Amygdala (tissue), 56 donors: ENCODE data around the gene CD24.
A peak's percentile ranks its signal among the peaks of the same experiment; 100 is the strongest.
"Not testable (repeated sequence)": the region's sequence is repeated elsewhere in the genome, so short reads cannot be mapped to it uniquely, and the experiment has no call there.

Experiments used
- DNase-seq, 56 donors: peaks; one replicate each; lab custom pipeline; 2025; lab: John Stamatoyannopoulos, UW

The CD24 gene

DNA sequence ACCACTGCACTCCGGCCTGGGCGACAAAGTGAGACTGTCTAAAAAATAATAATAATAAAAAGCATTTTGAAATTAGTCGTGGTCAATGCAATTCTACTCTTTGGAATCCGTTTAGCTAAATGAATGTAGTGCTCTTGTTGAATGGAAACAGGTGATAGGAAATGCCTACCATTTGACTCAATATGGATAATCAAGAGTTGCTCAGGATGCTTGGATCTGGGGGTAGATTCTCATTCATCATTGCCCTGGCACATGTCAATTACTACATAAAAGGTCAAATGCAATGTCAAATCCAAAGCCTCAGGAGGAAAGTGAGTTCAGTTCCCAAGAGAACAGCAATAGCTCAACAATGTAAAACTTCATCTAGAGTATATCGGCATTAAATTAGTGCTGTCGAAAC, 3.8 kb downstream of the CD24 start:
- DNase-seq, result not testable (repeated sequence)

GRCh38 chr6:106967936-106968555, 6.5 kb downstream of the CD24 start:
- no peak for DNase-seq

- DNase-seq, result no peak
These were observed 7.6 kb downstream of the CD24 start for GRCh38 chr6:106966671-106967640.

DNA sequence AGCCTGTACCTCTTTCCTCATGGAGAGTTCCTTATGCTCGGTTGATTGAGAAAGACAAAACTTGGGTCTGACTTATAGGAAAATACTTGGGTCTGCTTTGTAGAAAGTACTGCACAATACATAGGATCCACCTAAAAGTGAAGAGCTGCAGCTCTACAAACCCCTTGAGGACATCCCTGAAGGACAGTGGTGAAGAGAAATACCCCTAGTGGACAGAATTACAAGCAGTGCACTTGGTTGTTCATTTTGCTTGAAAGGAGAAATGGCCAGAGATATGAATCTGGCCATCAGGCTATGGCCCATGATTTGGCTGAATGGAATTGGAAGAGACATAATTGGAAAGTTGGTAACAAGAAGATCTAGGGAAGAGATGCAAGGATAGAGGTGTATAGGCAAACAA, 8.3 kb downstream of the CD24 start:
- DNase-seq, result no peak

- DNase-seq, result no peak
These were observed 9.6 kb downstream of the CD24 start for GRCh38 chr6:106964954-106965353.

DNA sequence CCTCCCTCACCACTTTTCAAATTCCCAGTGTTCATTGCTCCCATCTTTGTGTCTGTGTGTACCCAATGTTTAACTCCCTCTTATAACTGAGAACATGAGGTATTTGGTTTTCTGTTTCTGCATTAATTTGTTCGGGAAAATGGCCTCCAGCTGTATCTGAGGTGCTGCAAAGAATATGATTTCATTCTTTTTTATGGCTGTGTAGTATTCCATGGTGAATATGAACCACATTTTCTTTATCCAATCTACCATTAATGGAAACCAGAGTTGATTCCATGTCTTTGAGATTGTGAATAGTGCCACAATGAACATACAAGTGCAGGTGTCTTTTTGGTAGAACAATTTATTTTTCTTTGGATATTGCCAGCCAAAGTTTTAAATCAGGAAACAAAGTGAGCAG, 10.4 kb downstream of the CD24 start:
- no peak for DNase-seq

GRCh38 chr6:106963544-106963943, 11.0 kb downstream of the CD24 start:
- DNase-seq, result no peak

DNA sequence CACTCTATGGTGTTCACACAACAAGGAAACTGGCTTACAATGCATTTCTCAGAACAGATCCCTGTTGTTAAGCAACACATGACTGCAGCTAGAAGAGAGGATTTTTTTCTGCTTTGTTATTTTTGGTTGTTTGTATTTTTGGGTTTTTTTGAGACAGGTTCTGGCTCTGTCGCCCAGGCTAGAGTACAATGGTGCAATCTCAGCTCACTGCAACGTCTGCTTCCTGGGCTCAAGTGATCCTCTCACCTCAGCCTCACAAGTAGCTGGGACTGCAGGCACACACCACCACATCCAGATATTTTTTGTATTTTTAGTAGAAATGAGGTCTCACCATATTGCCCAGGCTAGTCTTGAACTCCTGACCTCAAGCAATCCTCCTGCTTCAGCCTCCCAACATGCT, 12.7 kb downstream of the CD24 start:
- no peak for DNase-seq

GRCh38 chr6:106961136-106961535, 13.4 kb downstream of the CD24 start:
- DNase-seq, result no peak

DNA sequence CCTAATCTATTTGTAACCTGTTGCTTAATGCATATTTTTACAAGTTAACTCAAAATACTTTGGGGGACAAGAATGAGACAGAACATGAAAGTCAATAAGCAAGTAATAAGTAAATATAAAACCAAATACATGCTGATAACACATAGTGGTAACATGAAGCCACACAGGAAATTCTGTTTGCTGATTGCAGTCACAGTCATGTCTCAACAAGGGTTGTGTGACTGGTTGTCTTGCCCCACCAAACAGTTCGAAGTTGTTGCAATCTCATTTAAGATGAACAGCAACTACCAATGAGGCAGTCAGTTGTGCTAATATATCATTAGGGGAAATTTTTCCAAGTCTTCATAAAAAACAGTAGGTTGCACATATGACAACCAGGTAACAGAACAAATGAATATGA, 14.5 kb downstream of the CD24 start:
- DNase-seq, result no peak

GRCh38 chr6:106939848-106940247, 34.7 kb downstream of the CD24 start:
- peak in 2 of 56 donors; percentile 4 for DNase-seq

- no peak for DNase-seq
These were observed 35.3 kb downstream of the CD24 start for GRCh38 chr6:106939208-106939607.

DNA sequence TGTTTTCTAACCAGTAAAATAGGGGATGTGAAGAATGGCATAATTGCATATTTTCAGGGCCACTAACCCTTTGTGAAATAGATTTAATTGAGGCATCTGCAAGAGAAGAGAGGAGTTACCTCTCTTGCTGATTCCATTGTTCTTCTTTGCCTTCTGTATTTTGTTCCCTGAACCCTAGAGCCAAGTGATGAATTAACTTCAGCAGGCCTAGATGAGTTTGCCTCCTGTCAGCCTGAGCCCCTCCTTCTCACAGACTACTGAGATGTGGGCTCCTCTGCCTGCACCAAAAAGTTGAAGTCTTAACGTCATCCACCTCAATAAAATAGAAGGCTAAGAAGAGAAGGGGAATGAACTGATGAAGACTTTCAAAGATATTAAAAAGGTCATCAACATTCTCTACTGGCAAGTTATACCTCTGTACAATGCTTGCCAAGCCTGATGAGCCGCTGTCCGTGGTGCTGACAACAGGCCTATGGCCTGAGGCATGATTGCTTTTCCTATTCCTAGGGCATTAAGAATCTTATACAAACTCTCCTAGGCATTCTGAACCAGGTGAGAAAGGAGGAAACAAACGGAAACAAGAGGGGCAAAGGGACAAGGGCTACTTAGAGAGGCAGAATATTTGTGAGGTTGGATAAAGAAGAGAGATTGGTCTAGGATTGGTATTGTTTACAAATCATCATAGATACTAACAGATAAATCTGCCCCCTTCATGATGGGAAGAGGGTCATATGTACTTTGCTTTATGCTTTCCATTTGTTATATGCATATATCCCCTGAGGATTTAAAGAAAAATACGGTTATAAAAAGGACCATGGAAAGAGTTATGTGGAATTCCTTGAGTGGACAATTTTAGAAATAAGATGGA, 46.8 kb downstream of the CD24 start:
- DNase-seq, result no peak

DNA sequence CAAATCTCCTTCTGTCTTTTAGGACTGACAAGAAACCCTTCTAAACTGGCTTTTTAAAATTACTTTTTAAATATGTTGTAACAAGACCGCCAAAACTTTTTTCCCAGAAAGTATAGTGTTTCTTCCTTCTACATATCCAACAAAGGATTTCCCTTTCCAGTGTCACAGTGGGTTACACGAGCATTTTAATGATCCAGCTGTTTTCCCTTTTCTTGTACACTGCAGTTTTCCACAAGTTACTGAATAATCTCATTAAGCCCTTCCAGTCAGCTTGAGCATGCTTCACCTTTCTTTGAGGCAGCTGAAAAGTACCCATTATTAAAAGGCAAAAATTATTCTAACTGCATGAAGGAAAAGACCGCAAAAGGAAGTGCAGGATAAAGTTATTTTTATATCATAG, 48.6 kb downstream of the CD24 start:
- no peak for DNase-seq

DNA sequence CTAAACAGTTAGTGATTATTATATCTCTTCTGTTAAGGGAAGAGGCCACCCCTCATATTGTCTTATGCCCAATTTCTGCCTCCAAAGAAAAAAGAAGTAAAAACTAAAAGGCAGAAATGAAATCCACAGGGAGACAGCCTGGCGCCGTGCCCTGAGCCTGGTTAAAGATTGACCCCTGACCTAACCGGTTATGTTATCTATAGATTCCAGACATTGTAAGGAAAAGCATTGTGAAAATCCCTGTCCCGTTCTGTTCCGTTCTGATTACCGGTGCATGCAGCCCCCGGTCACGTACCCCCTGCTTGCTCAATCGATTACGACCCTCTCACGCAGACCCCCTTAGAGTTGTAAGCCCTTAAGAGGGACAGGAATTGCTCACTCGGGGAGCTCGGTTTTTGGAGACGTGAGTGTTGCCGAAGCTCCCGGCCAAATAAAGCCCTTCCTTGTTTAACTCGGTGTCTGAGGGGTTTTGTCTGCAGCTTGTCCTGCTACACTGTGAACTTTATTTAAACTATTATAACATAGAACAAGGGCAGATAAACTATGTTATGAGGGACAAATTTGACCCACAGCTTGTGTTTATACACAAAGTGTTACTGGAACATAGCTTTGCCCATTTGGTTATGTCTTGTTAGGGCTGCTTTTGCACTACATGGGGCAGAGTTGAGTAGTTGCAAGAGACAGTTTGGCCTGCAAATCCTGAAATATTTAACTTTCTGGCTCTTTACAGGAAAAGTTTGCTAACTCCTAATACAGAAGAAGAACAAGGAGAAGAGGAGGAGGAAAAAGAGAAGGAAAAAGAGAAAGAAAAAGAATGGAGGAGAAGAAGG, 49.6 kb downstream of the CD24 start:
- no peak for DNase-seq

DNA sequence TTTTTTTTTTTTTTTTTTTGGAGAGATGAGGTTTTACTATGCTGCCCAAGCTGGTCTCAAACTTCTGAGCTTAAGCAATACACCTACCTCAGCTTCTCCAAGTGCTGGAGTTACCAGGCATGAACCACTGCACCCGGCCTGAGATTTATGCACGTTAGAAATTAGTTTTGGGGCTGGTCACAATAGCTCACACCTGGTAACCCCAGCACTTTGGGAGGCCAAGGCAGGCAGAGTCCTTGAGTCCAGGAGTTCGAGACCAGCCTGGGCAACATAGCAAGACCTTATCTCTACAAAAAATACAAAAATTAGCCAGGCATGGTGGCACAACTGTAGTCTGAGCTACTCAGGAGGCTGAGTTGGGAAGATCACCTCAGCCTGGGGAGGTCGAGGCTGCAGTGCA, 51.9 kb downstream of the CD24 start:
- no peak for DNase-seq
